Body of pancreas (tissue), 4 donors: Measurements from ENCODE around the gene PTPRT.

Source experiments
- CTCF ChIP-seq, 7 experiments: fragments of 450-650 bp in 4 of 7; fragments of 200-600 bp in 3 of 7; sonication (generic) in 3 of 7; IDR thresholded peaks; one replicate each; pipeline ENCODE4 v1.5.1; 2016 to 2019; ENCODE audit warnings: antibody characterized with exemption in 7 of 7
- POLR2A ChIP-seq, 3 donors: fragments of 450-650 bp; IDR thresholded peaks; one replicate each; pipeline ENCODE4 v1.6.1; 2016; ENCODE audit warnings: antibody characterized with exemption in 3 of 3, mild to moderate bottlenecking in 2 of 3

GRCh38 chr20:42559665-42560064 is 630.0 kb downstream of the PTPRT start:
- TF ChIP-seq POLR2A (IDR thresholded peaks at IDR 0.05) (no peak), CTCF (IDR thresholded peaks at IDR 0.05) (no peak)
